ENCODE measurements around the gene EFHD2. TPM values are rescaled to one million over a fixed set of nuclear protein-coding genes. Genes with fewer than 3 reads are reported as not detected.
"Not testable (repeated sequence)": the region's sequence is repeated elsewhere in the genome, so short reads cannot be mapped to it uniquely, and the experiment has no call there.

The EFHD2 gene, protein sequence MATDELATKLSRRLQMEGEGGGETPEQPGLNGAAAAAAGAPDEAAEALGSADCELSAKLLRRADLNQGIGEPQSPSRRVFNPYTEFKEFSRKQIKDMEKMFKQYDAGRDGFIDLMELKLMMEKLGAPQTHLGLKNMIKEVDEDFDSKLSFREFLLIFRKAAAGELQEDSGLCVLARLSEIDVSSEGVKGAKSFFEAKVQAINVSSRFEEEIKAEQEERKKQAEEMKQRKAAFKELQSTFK
- total RNA-seq = 10 to 100 TPM; 67.6 to 69.5 TPM

DNA sequence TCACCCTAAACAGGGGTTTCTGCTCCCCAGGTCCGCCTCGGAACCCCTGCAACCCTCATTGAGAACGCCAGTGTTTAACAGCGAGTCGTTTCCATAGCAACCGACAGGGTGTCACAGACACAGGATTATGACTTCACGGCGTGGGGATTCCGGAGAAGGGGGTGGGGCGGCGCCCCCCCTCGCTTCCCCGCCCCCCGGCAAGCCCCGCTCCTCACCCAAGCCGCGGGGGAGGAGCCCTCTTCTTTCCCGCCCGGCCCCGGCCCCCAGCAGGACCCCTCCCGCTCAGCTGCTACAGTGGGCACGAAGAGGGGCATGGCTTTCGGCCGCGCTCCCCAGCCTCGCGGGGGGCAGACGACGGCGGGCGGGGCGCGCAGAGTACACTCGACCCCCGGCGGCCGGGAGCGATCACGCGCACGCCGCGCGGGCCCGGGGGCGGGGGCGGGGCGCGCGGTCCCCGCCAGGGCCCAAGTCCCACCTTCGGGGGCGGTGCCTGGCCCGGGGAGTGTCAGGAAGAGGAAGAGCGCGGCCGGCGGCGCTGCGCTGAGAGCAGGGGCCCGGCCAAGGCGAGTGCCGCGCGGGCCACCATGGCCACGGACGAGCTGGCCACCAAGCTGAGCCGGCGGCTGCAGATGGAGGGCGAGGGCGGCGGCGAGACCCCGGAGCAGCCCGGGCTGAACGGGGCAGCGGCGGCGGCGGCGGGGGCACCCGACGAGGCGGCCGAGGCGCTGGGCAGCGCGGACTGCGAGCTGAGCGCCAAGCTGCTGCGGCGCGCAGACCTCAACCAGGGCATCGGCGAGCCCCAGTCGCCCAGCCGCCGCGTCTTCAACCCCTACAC, at the start of gene EFHD2:
Gene EFHD2 (plus strand): TSS at position 501 of the 835 bp plus-strand sequence. CDS start 84 bp downstream, at position 585.
- H3K4me3 Mint-ChIP-seq = peak within 1 kb of the TSS; percentile 90
- peaks cover 38% of the 10 kb centered on the region for H3K4me1 Mint-ChIP-seq
- H3K36me3 Mint-ChIP-seq (ENCODE audit: low read depth) = peaks cover 17% of the 10 kb centered on the region
- no peaks in the 10 kb centered on the region for H3K9me3 Mint-ChIP-seq
- ChIA-PET CTCF (interaction anchor here (0.6 to 1.5 kb wide), 2 partner anchors 12 to 351 kb away, joined by 3 to 6 read pairs; no protein-coding TSS in a partner anchor), POLR2A (interaction anchor here (0.5 kb wide), 1 partner anchor 319 kb away, joined by 3 read pairs; no protein-coding TSS in a partner anchor)
- H3K27ac Mint-ChIP-seq = peak within 1 kb of the TSS; percentile 90
- peak; percentile 86 for DNase-seq
- peaks cover 32% of the 10 kb centered on the region for H3K27me3 Mint-ChIP-seq

DNA sequence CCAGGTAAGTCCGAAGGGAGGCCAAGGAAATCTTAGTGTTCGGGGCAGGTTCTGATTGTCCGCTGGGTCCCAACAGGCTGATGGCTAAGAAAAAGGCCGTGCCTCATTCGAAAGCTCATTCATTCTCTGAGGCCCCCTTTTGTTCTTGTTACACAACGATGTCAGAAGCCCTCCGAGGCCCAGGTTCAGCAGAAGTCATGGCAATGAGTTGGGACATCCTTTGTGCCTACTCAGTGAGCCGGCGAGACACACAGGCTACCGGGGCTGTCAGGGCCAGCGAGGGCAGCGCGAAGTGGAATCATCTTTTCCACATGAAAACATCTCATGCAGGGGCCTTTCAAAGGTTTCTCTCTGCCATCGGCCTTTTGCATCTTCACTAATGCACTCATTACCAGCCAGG, 49.0 kb upstream of the EFHD2 start:
- no peaks in the 10 kb centered on the region for H3K4me1 Mint-ChIP-seq
- H3K27me3 Mint-ChIP-seq = peaks cover 13% of the 10 kb centered on the region
- no peak for DNase-seq
- ChIA-PET CTCF (interaction anchor here (0.6 kb wide), 1 partner anchor 1537 kb away, joined by 4 read pairs; no protein-coding TSS in a partner anchor), POLR2A (no interaction called here)
- H3K36me3 Mint-ChIP-seq (ENCODE audit: low read depth) = no peaks in the 10 kb centered on the region
- no peak overlapping the region for H3K4me3 Mint-ChIP-seq
- no peak overlapping the region for H3K27ac Mint-ChIP-seq
- H3K9me3 Mint-ChIP-seq = no peaks in the 10 kb centered on the region

DNA sequence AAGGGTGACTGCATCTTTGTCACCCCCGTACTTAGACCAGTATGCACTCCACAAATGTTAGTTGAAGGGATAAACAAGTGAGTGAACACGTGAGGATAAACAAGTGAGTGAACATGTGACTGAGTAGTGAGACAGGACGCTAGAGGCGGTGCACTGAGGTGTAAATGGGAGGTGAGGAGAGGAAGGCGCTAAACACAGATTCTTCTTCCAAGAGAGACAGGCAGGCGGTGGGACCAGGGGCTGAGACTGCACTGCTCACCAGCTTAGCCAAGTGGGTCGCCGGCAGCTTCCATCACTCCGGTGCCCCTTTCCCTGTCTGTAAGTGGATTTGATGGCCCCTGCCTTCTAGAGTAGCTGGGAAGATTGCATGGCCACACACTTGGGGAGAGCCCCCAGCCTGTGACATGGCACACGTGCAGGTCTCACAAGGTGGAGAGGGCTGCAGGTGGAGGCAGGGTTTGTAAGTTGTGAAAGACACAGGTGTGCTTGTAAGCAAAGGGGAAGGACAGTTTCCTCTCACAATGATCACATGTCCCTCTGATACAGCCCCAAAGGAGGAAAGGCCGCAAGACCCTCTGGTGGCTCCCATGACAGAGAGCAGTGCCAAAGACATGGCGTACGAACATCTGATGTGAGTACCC, 47.5 kb upstream of the EFHD2 start:
- no peaks in the 10 kb centered on the region for H3K9me3 Mint-ChIP-seq

DNA sequence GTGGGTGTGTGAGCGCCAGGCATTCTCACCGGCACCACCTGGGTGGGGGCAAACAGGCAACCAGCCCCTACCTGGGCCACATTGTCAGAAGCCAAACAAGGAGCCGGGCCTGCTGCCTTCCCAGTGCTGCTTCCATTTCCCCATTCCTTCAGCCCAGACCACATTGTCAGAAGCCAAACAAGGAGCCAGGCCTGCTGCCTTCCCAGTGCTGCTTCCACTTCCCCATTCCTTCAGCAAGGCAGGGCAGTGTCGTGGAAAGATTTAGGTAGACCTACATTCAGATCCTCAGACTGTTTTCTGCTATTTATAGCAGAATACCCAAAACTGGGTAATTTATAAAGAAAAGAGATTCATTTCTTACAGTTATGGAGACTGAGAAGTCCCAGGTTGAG, 47.0 kb upstream of the EFHD2 start:
- Mint-ChIP-seq H3K4me1 (no peaks in the 10 kb centered on the region), H3K36me3 (ENCODE audit: low read depth) (no peaks in the 10 kb centered on the region), H3K27me3 (peaks cover 11% of the 10 kb centered on the region), H3K9me3 (no peaks in the 10 kb centered on the region), H3K4me3 (no peak overlapping the region), H3K27ac (no peak overlapping the region)
- no peak for DNase-seq
- ChIA-PET POLR2A (no interaction called here), CTCF (no interaction called here)

More for the DNA sequence above, 47.5 kb upstream of the EFHD2 start:
- Mint-ChIP-seq H3K27me3 (peaks cover 11% of the 10 kb centered on the region), H3K27ac (no peak overlapping the region), H3K4me3 (no peak overlapping the region), H3K36me3 (ENCODE audit: low read depth) (no peaks in the 10 kb centered on the region), H3K4me1 (no peaks in the 10 kb centered on the region)
- DNase-seq = no peak
- POLR2A ChIA-PET = no interaction called here
- CTCF ChIA-PET = interaction anchor here (0.6 kb wide), 2 partner anchors 70 to 223 kb away, joined by 3 read pairs; no protein-coding TSS in a partner anchor

DNA sequence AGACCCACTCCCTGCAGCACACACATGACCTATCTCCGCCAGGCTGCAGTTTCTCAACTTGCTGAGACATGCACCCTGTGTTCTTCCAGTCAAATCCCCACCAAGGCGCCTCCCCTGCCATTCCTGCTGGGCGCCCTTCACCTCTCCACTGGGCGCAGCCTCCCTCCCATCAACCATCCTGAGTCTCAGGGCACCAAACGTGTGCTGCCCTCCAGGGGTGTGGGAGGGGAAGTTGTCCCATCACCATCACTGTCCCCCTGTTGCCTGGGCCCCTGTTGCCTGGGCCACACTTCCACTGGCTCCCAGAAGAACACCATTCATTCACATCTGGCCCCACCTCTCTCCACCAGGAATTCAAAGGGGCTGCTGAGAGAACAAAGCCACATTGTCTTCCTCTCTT, 44.9 kb upstream of the EFHD2 start:
- Mint-ChIP-seq H3K9me3 (no peaks in the 10 kb centered on the region), H3K27me3 (peaks cover 9% of the 10 kb centered on the region), H3K27ac (no peak overlapping the region), H3K4me1 (no peaks in the 10 kb centered on the region), H3K36me3 (ENCODE audit: low read depth) (no peaks in the 10 kb centered on the region), H3K4me3 (no peak overlapping the region)
- ChIA-PET CTCF (no interaction called here), POLR2A (interaction anchor here (0.6 kb wide), 1 partner anchor 67 kb away, joined by 3 read pairs; no protein-coding TSS in a partner anchor)
- DNase-seq = no peak

DNA sequence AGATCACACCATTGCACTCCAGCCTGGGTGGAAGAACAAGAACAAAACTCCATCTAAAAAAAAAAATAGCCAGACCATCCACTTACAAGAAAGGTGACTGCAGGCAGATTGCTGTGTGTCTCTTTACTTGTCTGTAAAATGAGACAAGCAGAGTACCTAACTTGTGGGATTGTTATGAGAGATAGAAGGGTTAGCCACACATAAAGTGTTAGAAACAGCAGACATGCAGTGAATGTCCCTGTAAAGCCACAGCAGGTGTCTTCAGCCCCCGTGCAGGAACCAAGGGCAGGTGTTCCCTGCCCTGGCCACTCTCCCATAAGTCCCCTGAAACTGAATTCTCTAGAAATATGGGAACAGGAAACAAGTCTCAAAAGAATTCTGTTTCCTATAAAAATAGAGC, 40.8 kb upstream of the EFHD2 start:
- Mint-ChIP-seq H3K36me3 (ENCODE audit: low read depth) (no peaks in the 10 kb centered on the region), H3K4me3 (no peak overlapping the region), H3K4me1 (no peaks in the 10 kb centered on the region), H3K9me3 (no peaks in the 10 kb centered on the region), H3K27ac (no peak overlapping the region), H3K27me3 (peaks cover 7% of the 10 kb centered on the region)
- CTCF ChIA-PET = no interaction called here
- DNase-seq = no peak
- POLR2A ChIA-PET = no interaction called here

DNA sequence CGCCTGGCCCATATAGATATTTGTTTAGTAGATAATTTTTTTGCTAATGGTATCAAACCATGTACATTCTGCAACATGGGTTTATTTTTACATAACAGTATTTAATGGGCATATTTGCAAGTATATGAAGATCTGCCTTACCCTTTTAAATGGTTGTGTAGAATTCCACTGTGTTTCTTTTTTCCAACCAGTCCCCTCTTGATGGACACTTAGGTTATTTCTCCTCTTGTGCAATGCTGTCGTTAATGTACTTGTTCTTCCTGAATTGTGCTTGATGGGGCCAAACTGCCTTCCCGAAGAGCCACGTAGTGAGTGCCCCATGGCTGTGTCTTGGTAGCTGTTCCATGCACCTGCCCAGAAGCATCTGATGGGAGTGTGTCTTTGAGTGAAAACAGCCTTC, 39.4 kb upstream of the EFHD2 start:
- Mint-ChIP-seq H3K9me3 (no peaks in the 10 kb centered on the region), H3K4me1 (no peaks in the 10 kb centered on the region), H3K27ac (no peak overlapping the region), H3K36me3 (ENCODE audit: low read depth) (no peaks in the 10 kb centered on the region), H3K4me3 (no peak overlapping the region), H3K27me3 (peaks cover 4% of the 10 kb centered on the region)
- DNase-seq = no peak
- CTCF ChIA-PET = no interaction called here
- POLR2A ChIA-PET = no interaction called here

DNA sequence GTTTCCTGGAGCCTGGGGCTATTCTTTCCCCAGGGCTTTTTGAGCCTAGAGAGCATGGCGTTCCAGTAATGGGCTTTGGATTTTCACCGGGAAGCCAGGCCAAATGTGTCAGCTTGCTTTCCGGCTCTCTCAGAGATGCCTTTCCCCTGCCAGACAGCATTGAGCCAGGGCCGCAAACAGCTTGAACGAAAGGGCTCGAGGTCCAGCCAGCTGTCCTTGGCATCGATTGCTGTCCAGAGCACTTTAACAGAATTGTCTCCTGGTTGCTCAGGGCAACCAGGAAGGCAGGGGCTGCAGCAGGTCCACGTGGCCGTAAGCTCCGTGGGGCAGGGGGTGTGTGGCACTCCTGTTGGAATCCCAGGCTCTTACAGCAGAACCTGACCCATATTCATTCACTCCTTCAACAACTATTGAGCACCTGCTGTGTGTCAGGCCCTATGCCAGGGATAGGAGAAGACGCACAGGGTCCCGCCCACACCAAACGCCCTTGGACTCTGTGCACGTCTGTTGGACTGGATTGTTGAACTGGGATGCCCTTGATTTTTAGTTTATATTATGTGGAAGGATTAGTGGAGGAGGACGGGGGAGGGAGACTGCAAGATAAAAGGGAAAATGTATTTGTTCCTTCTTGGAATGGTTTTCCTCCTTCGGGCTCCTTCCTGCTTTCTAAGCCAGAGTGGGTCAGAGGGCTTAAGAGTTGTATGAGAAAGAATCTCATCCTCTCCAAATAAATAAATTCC, 38.7 kb upstream of the EFHD2 start:
- ChIA-PET POLR2A (no interaction called here), CTCF (interaction anchor here (0.6 kb wide), 1 partner anchor 22 kb away, joined by 3 read pairs; no protein-coding TSS in a partner anchor)
- Mint-ChIP-seq H3K27ac (no peak overlapping the region), H3K27me3 (peaks cover 4% of the 10 kb centered on the region), H3K4me1 (no peaks in the 10 kb centered on the region), H3K4me3 (no peak overlapping the region), H3K36me3 (ENCODE audit: low read depth) (no peaks in the 10 kb centered on the region), H3K9me3 (no peaks in the 10 kb centered on the region)
- DNase-seq = no peak

DNA sequence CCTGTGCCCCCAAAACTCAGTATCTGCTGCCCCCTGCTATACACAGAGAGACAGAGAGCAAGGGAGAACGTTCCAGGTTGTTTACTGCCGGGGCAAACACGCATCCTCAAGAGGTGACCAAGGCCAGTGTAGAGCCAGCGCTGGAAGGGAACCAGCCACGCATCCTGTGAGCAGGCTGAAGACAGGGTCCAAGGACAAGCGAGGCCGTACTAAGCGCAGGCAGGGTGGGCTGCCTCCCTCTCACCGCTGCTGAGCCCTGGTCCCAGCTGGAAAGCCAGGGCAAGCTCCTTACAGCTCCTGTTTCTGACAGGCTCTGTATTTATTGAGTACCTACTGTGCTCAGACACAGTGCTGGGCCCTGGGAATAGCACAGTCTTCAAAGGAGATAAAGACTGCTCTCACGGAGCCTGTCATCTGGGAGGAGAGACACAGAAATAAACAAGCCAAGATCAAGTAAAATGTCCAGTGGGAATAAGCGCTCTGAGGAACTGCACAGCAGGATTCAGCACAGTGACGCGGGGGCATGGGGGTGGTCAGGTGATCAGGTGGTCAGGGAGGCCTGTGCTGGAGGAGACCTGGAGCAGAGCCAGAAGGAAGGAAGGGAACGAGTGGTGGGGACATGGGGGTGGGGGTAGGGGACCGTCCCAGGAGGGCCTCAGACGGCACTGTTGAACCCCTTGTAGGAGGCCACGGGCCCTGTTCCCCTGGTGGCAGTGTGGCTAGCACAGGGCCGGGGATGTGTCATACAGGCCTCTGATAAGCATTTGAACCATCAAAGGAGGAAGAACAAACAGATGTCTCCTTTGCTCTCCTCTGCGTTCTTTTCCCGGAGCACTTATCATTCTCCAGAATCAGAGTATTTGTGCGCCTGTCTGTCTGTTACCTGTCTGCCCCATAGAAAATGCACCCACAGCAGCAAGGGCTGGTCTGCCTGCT, 37.8 kb upstream of the EFHD2 start:
- CTCF ChIA-PET = interaction anchor here (0.6 kb wide), 1 partner anchor 21 kb away, joined by 3 read pairs; no protein-coding TSS in a partner anchor
- DNase-seq = no peak

DNA sequence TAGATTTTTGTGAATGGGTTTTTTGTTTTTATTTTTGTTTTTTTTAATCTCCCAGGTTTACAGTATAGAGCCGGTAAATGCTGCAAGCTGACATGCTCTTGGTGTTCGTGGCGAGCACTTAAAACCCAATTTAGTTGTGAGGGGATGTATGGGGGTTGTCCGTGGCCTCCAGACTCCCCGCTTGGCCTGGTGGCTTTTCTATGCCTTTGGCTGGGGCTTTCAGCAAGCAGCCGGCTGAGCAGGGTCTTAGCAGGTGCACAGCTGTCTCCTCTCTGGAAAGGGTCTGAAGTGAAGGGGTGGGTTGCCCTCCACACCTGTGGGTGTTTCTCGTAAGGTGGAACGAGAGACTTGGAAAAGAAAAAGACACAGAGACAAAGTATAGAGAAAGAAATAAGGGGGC, 31.0 kb upstream of the EFHD2 start:
- Mint-ChIP-seq H3K4me1 (no peaks in the 10 kb centered on the region), H3K27ac (no peak overlapping the region), H3K36me3 (ENCODE audit: low read depth) (no peaks in the 10 kb centered on the region), H3K9me3 (no peaks in the 10 kb centered on the region), H3K27me3 (peaks cover 13% of the 10 kb centered on the region), H3K4me3 (no peak overlapping the region)
- DNase-seq = no peak
- POLR2A ChIA-PET = no interaction called here
- CTCF ChIA-PET = no interaction called here

More for the DNA sequence above, 37.8 kb upstream of the EFHD2 start:
- POLR2A ChIA-PET = no interaction called here
- no peak overlapping the region for H3K27ac Mint-ChIP-seq
- H3K4me3 Mint-ChIP-seq = no peak overlapping the region
- H3K36me3 Mint-ChIP-seq (ENCODE audit: low read depth) = no peaks in the 10 kb centered on the region
- peaks cover 2% of the 10 kb centered on the region for H3K27me3 Mint-ChIP-seq
- H3K4me1 Mint-ChIP-seq = no peaks in the 10 kb centered on the region
- no peaks in the 10 kb centered on the region for H3K9me3 Mint-ChIP-seq

DNA sequence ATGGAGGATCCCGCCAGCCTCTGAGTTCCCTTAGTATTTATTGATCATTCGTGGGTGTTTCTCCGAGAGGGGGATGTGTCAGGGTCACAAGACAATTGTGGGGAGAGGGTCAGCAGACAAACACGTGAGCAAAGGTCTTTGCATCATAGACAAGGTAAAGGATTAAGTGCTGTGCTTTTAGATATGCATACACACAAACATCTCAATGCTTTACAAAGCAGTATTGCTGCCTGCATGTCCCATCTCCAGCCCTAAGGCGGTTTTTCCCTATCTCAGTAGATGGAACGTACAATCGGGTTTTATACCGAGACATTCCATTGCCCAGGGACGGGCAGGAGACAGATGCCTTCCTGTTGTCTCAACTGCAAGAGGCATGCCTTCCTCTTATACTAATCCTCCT, 30.5 kb upstream of the EFHD2 start:
- H3K4me3 Mint-ChIP-seq; H3K9me3 Mint-ChIP-seq; DNase-seq; H3K4me1 Mint-ChIP-seq; H3K36me3 Mint-ChIP-seq (ENCODE audit: low read depth); CTCF ChIA-PET; H3K27ac Mint-ChIP-seq; POLR2A ChIA-PET: not testable (repeated sequence)
- H3K27me3 Mint-ChIP-seq = peaks cover 13% of the 10 kb centered on the region
